HG02852 (cell line): Measurements from ENCODE around the gene DSCAM.

ENCODE experiments used
- ATAC-seq: cut with Tn5 transposase; IDR thresholded peaks from one replicate; pipeline ENCODE4 v1.9.1; 2021; ENCODE audit warnings: mild to moderate bottlenecking, moderate library complexity; ENCODE audit not compliant: unreplicated experiment

Gene DSCAM

GRCh38 chr21:40714536-40714935 lies 132.4 kb downstream of the DSCAM start:
- ATAC-seq: no peak

GRCh38 chr21:40707656-40708244 lies 139.2 kb downstream of the DSCAM start:
- no peak for ATAC-seq

GRCh38 chr21:40706806-40707655 lies 139.9 kb downstream of the DSCAM start:
- no peak for ATAC-seq

- no peak for ATAC-seq
Observed at GRCh38 chr21:40706176-40706575, 140.8 kb downstream of the DSCAM start.

- no peak for ATAC-seq
Observed at GRCh38 chr21:40704141-40704540, 142.8 kb downstream of the DSCAM start.

GRCh38 chr21:40699366-40699765 lies 147.6 kb downstream of the DSCAM start:
- no peak for ATAC-seq

GRCh38 chr21:40696246-40696645 lies 150.7 kb downstream of the DSCAM start:
- ATAC-seq: no peak

- ATAC-seq: no peak
Observed at GRCh38 chr21:40689840-40690360, 157.1 kb downstream of the DSCAM start.

- ATAC-seq: no peak
Observed at GRCh38 chr21:40689217-40689616, 157.7 kb downstream of the DSCAM start.

GRCh38 chr21:40688106-40688864 lies 158.7 kb downstream of the DSCAM start:
- ATAC-seq: no peak

- ATAC-seq: no peak
Observed at GRCh38 chr21:40687625-40688024, 159.3 kb downstream of the DSCAM start.

GRCh38 chr21:40686526-40686925 lies 160.4 kb downstream of the DSCAM start:
- no peak for ATAC-seq

GRCh38 chr21:40685141-40685540 lies 161.8 kb downstream of the DSCAM start:
- ATAC-seq: no peak

- ATAC-seq: no peak
Observed at GRCh38 chr21:40684726-40685125, 162.2 kb downstream of the DSCAM start.

GRCh38 chr21:40683349-40683748 lies 163.6 kb downstream of the DSCAM start:
- ATAC-seq: no peak

- ATAC-seq: no peak
Observed at GRCh38 chr21:40681164-40681859, 165.6 kb downstream of the DSCAM start.

- no peak for ATAC-seq
Observed at GRCh38 chr21:40680311-40680710, 166.6 kb downstream of the DSCAM start.

- ATAC-seq: no peak
Observed at GRCh38 chr21:40678681-40679284, 168.2 kb downstream of the DSCAM start.

- ATAC-seq: no peak
Observed at GRCh38 chr21:40675017-40675416, 171.9 kb downstream of the DSCAM start.

- ATAC-seq: no peak
Observed at GRCh38 chr21:40672602-40673001, 174.4 kb downstream of the DSCAM start.
